Measurements from ENCODE around the gene MS4A6A. TPM values are rescaled to one million over a fixed set of nuclear protein-coding genes. Genes with fewer than 3 reads are reported as not detected.

MS4A6A gene
- 10 to 100 TPM; 29.8 to 36.4 TPM for total RNA-seq
- polyA plus RNA-seq (ENCODE audit: insufficient read length in 2 of 2): 1 to 10 TPM; 3.7 to 7.1 TPM
- long read RNA-seq, donor 1, partial matches to known transcripts: 0 of 4 reads
- long read RNA-seq, donor 1, other reads (novel, unspliced or antisense): 0 of 4 reads
- long read RNA-seq, donor 2, partial matches to known transcripts: 0 of 1 reads
- long read RNA-seq, donor 2, other reads (novel, unspliced or antisense): 0 of 1 reads
- long read RNA-seq, donor 3: 0 reads
- long read RNA-seq, donor 4, partial matches to known transcripts: 0 of 4 reads
- long read RNA-seq, donor 4, other reads (novel, unspliced or antisense): 0 of 4 reads

- Histone ChIP-seq H3K36me3 (ENCODE audit: control insufficient read depth, insufficient read depth, low read length) (no peaks in the 10 kb centered on the region), H3K9me3 (ENCODE audit: control insufficient read depth, insufficient read depth, low read length) (no peaks in the 10 kb centered on the region), H3K4me3 (ENCODE audit: low read depth, low read length) (no peak within 1 kb of the TSS), H3K4me1 (ENCODE audit: control insufficient read depth, insufficient read depth, low read length) (no peaks in the 10 kb centered on the region), H3K27ac (ENCODE audit: low read depth, low read length) (no peak within 1 kb of the TSS), H3K27me3 (ENCODE audit: control insufficient read depth, insufficient read depth, low read length) (no peaks in the 10 kb centered on the region)
- no peak for DNase-seq (ENCODE audit: low read depth in 4 of 6, low spot score in 6 of 6)
- WGBS (ENCODE audit: insufficient coverage): 100% methylated on average over 2 of the region's 10 CpGs
Measured at GRCh38 chr11:60182541-60183330, at the start of gene MS4A6A. MS4A6A (minus strand) TSS chr11:60183083; CDS start chr11:60181727, 1,356 bp downstream.

- Histone ChIP-seq H3K27ac (ENCODE audit: low read depth, low read length) (no peak overlapping the region), H3K4me1 (ENCODE audit: control insufficient read depth, insufficient read depth, low read length) (no peaks in the 10 kb centered on the region), H3K4me3 (ENCODE audit: low read depth, low read length) (no peak overlapping the region), H3K27me3 (ENCODE audit: control insufficient read depth, insufficient read depth, low read length) (no peaks in the 10 kb centered on the region), H3K9me3 (ENCODE audit: control insufficient read depth, insufficient read depth, low read length) (no peaks in the 10 kb centered on the region), H3K36me3 (ENCODE audit: control insufficient read depth, insufficient read depth, low read length) (no peaks in the 10 kb centered on the region)
- DNase-seq (ENCODE audit: low read depth in 4 of 6, low spot score in 6 of 6): no peak
- no CpG with 5 or more reads among the region's 1 CpG for WGBS (ENCODE audit: insufficient coverage)
Measured at GRCh38 chr11:60230681-60231080, 47.8 kb upstream of the MS4A6A start.

GRCh38 chr11:60222141-60222540 is 39.3 kb upstream of the MS4A6A start:
- Histone ChIP-seq H3K4me3 (ENCODE audit: low read depth, low read length) (no peak overlapping the region), H3K27me3 (ENCODE audit: control insufficient read depth, insufficient read depth, low read length) (no peaks in the 10 kb centered on the region), H3K36me3 (ENCODE audit: control insufficient read depth, insufficient read depth, low read length) (no peaks in the 10 kb centered on the region), H3K4me1 (ENCODE audit: control insufficient read depth, insufficient read depth, low read length) (no peaks in the 10 kb centered on the region), H3K27ac (ENCODE audit: low read depth, low read length) (no peak overlapping the region), H3K9me3 (ENCODE audit: control insufficient read depth, insufficient read depth, low read length) (no peaks in the 10 kb centered on the region)
- WGBS (ENCODE audit: insufficient coverage): 100% methylated on average over 2 of the region's 4 CpGs
- DNase-seq (ENCODE audit: low read depth in 4 of 6, low spot score in 6 of 6): no peak

GRCh38 chr11:60221692-60222091 is 38.8 kb upstream of the MS4A6A start:
- H3K27ac ChIP-seq (ENCODE audit: low read depth, low read length): no peak overlapping the region
- no peaks in the 10 kb centered on the region for H3K9me3 ChIP-seq (ENCODE audit: control insufficient read depth, insufficient read depth, low read length)
- no peaks in the 10 kb centered on the region for H3K27me3 ChIP-seq (ENCODE audit: control insufficient read depth, insufficient read depth, low read length)
- 75% methylated on average over 2 of the region's 3 CpGs for WGBS (ENCODE audit: insufficient coverage)
- no peaks in the 10 kb centered on the region for H3K36me3 ChIP-seq (ENCODE audit: control insufficient read depth, insufficient read depth, low read length)
- H3K4me3 ChIP-seq (ENCODE audit: low read depth, low read length): no peak overlapping the region
- no peak for DNase-seq (ENCODE audit: low read depth in 4 of 6, low spot score in 6 of 6)
- H3K4me1 ChIP-seq (ENCODE audit: control insufficient read depth, insufficient read depth, low read length): no peaks in the 10 kb centered on the region

- DNase-seq (ENCODE audit: low read depth in 4 of 6, low spot score in 6 of 6): no peak
- no peak overlapping the region for H3K27ac ChIP-seq (ENCODE audit: low read depth, low read length)
- H3K36me3 ChIP-seq (ENCODE audit: control insufficient read depth, insufficient read depth, low read length): no peaks in the 10 kb centered on the region
- no peaks in the 10 kb centered on the region for H3K27me3 ChIP-seq (ENCODE audit: control insufficient read depth, insufficient read depth, low read length)
- no peak overlapping the region for H3K4me3 ChIP-seq (ENCODE audit: low read depth, low read length)
- no peaks in the 10 kb centered on the region for H3K4me1 ChIP-seq (ENCODE audit: control insufficient read depth, insufficient read depth, low read length)
- 100% methylated on average over 3 of the region's 3 CpGs for WGBS (ENCODE audit: insufficient coverage)
- H3K9me3 ChIP-seq (ENCODE audit: control insufficient read depth, insufficient read depth, low read length): no peaks in the 10 kb centered on the region
Measured at GRCh38 chr11:60221181-60221580, 38.3 kb upstream of the MS4A6A start.

- H3K27ac ChIP-seq (ENCODE audit: low read depth, low read length): no peak overlapping the region
- H3K9me3 ChIP-seq (ENCODE audit: control insufficient read depth, insufficient read depth, low read length): no peaks in the 10 kb centered on the region
- no peaks in the 10 kb centered on the region for H3K4me1 ChIP-seq (ENCODE audit: control insufficient read depth, insufficient read depth, low read length)
- H3K36me3 ChIP-seq (ENCODE audit: control insufficient read depth, insufficient read depth, low read length): no peaks in the 10 kb centered on the region
- H3K27me3 ChIP-seq (ENCODE audit: control insufficient read depth, insufficient read depth, low read length): no peaks in the 10 kb centered on the region
- H3K4me3 ChIP-seq (ENCODE audit: low read depth, low read length): no peak overlapping the region
- no peak for DNase-seq (ENCODE audit: low read depth in 4 of 6, low spot score in 6 of 6)
- 86% methylated on average over 1 of the region's 1 CpG for WGBS (ENCODE audit: insufficient coverage)
Measured at GRCh38 chr11:60214386-60214785, 31.5 kb upstream of the MS4A6A start.

- no peaks in the 10 kb centered on the region for H3K27me3 ChIP-seq (ENCODE audit: control insufficient read depth, insufficient read depth, low read length)
- 100% methylated on average over 2 of the region's 4 CpGs for WGBS (ENCODE audit: insufficient coverage)
- no peaks in the 10 kb centered on the region for H3K36me3 ChIP-seq (ENCODE audit: control insufficient read depth, insufficient read depth, low read length)
- DNase-seq (ENCODE audit: low read depth in 4 of 6, low spot score in 6 of 6): no peak
- H3K4me3 ChIP-seq (ENCODE audit: low read depth, low read length): no peak overlapping the region
- H3K27ac ChIP-seq (ENCODE audit: low read depth, low read length): no peak overlapping the region
- no peaks in the 10 kb centered on the region for H3K9me3 ChIP-seq (ENCODE audit: control insufficient read depth, insufficient read depth, low read length)
- H3K4me1 ChIP-seq (ENCODE audit: control insufficient read depth, insufficient read depth, low read length): no peaks in the 10 kb centered on the region
Measured at GRCh38 chr11:60211206-60211605, 28.3 kb upstream of the MS4A6A start.

GRCh38 chr11:60209977-60210376 is 27.1 kb upstream of the MS4A6A start:
- H3K27ac ChIP-seq (ENCODE audit: low read depth, low read length): no peak overlapping the region
- H3K9me3 ChIP-seq (ENCODE audit: control insufficient read depth, insufficient read depth, low read length): no peaks in the 10 kb centered on the region
- H3K4me1 ChIP-seq (ENCODE audit: control insufficient read depth, insufficient read depth, low read length): no peaks in the 10 kb centered on the region
- WGBS (ENCODE audit: insufficient coverage): no CpG with 5 or more reads among the region's 3 CpGs
- H3K27me3 ChIP-seq (ENCODE audit: control insufficient read depth, insufficient read depth, low read length): no peaks in the 10 kb centered on the region
- H3K4me3 ChIP-seq (ENCODE audit: low read depth, low read length): no peak overlapping the region
- no peak for DNase-seq (ENCODE audit: low read depth in 4 of 6, low spot score in 6 of 6)
- no peaks in the 10 kb centered on the region for H3K36me3 ChIP-seq (ENCODE audit: control insufficient read depth, insufficient read depth, low read length)

- no peaks in the 10 kb centered on the region for H3K27me3 ChIP-seq (ENCODE audit: control insufficient read depth, insufficient read depth, low read length)
- no peak overlapping the region for H3K4me3 ChIP-seq (ENCODE audit: low read depth, low read length)
- no peaks in the 10 kb centered on the region for H3K9me3 ChIP-seq (ENCODE audit: control insufficient read depth, insufficient read depth, low read length)
- no peaks in the 10 kb centered on the region for H3K4me1 ChIP-seq (ENCODE audit: control insufficient read depth, insufficient read depth, low read length)
- no peak overlapping the region for H3K27ac ChIP-seq (ENCODE audit: low read depth, low read length)
- no CpG with 5 or more reads among the region's 1 CpG for WGBS (ENCODE audit: insufficient coverage)
- DNase-seq (ENCODE audit: low read depth in 4 of 6, low spot score in 6 of 6): no peak
- no peaks in the 10 kb centered on the region for H3K36me3 ChIP-seq (ENCODE audit: control insufficient read depth, insufficient read depth, low read length)
Measured at GRCh38 chr11:60208951-60209350, 26.1 kb upstream of the MS4A6A start.

Measured in spinal cord (tissue), 10 donors.